Measurements from ENCODE around the gene DIAPH2.

The DIAPH2 gene

DNA sequence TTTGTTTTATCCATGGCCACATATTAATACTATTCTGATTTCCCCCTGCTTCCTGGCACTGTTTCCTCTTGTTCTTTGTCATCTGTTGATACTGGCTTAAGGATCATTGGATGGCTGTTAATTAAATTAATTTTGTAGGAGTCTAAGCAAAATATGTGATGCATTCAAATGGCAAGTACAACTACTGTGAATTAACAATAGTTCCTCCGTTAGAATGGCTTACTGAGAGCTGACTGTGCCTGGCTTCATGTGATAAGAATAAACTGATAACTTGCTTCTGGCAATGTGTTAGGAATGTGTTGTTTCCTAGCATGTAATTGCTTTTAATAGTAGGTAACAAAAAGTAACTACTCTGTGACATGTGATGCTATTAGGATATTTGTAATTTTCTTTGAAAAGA is 297.5 kb downstream of the DIAPH2 start:
- FAIRE-seq = no peak

DNA sequence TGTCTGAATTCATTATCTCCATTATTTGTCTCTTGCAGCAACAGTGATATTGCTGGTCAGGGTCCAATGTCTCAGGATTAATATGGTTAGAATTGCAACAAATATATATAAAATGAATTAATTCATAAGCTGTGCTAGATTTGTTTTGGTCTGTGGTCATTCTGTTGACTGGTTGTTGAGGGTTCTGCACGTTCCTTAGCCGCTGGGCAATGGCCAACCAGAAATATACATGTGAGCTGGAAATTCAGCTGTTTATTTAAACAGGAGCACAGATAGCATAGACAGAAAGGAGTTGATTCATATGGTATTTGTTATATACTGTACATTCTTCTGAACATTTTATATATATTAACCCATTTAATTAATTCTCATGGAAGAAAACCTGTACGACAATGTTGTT is 299.9 kb downstream of the DIAPH2 start:
- no peak for FAIRE-seq

DNA sequence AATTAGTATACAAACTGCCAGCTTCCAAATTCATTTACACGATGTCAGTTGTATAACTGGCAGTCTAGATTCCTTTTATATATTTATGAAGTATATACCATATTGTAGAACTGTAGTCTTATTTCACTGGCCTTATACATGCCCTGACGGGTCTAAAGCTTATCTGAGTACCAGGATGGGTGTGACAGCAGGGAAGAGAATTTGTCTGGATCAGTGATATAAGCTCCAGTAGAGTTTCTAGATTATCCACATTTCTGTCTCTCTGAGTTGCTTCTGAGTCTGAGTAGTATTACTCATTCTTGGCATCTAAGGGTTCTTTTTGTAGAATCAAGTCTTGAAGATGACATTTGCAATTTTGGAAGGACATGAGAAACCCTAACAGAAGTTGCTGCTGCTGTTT is 300.4 kb downstream of the DIAPH2 start:
- no peak for FAIRE-seq

DNA sequence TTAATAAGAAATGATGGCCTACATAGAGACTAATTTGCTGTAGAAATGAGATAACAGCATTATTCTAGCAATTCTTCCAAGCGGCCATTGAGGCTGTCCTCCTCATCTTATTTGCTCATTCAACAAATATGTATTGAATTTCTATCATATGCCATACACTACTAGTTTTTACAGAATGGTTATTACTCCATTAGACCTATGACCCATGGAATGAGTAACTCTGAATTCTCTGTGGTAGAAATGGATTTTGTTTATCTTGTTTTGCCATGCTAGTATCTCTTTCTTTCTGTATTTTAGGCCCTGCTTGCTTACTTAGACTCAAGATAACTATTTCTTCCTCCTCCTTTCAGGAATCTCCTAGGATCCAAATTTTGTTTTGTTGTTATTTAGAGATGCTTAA is 302.6 kb downstream of the DIAPH2 start:
- no peak for FAIRE-seq

DNA sequence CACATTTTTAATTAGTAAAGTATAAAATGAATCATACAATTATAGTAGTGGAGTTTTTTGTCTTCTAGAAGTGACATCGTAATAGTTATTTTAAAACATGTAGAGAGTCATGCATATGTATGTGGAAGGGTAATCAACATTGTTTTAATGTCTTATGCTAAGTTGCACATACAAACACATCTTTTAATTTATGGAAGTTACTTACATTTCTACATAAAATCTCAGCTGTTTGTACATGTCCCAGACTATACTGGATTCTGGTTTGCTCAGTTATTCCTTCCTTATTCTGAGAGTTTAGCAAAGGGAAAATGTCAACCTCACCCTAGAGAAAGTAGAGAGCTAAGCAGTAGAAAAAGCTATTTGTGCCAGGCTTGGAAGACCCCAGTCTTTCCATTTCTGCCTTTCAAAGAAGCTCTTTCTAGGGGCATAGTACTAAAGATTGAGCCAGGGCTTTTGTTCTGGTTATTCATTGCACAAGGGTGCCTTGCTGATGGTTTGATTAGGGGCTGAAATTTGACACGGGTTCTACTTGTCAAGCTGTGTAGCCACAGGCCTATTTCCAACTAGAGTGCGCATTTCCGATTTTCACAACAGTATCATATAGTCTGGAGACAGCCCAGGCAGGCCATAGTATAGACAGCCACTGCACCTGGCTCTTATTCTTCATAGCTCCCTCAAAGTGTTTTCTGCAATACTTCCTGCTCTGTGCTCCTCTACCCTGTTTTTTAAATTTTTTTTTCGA is 305.4 kb downstream of the DIAPH2 start:
- no peak for FAIRE-seq

DNA sequence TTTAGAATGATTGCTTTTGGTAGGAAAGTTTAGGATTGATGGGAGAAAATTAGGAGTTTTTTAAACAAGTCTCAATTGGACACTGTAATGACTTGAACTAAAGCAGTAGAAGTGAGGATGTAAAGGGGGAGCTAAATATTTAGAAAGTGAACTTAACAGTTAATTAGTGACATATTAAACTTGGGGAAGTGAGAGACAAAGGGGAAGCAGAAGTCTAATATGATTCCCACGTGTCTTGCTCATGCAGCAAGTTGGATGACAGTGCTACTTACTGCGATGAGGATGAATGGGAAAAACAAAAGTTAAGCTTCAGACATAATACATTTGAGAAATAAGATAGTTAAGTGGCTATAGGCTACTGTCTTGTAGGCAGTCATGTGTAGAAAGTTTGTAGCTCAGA is 309.5 kb downstream of the DIAPH2 start:
- FAIRE-seq = no peak

DNA sequence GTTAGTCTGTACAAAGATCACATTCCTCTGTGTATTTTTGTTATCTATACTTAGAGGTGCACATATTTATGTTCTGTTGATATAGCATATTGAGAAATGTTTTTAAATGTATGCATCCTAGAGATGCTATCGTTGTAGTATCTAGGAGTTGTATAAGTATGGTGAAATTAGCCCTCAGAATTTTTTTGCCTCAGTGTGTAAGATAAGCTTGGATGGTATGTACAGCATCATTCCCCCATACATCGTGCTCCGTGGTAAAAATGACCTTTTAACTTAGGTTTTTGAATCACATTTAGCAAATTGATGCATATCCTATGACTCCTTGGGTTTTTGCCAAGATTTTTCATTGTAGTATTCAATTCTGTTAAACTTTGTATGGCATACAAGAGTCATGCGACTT is 312.6 kb downstream of the DIAPH2 start:
- no peak for FAIRE-seq

DNA sequence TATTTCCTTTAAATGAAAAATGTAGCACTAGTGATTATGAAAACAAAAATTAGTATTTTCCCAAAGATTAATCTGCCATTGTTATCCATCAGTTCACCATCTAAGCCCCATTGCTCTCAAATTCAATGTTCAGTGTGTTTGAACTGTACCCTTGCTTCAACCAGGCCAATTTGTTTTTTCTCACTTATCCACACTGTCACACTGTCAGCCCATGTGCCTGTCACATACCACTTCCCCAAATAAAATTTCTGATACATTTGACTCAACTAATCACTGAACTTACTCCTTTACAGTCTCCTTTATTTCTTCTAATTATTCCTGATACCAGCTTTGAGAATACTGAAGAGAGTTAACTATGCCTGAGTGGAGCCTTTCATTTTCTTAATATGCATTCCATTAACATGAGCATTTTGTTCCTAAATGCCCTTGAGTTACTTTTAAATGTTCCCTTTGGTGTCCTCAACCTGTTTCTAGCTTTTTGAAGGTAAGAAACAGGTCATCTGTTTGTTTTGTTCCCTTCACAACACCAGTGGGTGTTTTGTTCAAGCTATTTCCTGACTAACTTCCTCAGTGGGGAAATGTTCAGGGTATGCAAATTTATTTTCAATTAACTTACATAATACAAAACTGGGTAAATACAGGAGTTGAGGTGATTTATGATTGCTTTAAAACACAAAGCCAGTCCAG is 316.2 kb downstream of the DIAPH2 start:
- no peak for FAIRE-seq

DNA sequence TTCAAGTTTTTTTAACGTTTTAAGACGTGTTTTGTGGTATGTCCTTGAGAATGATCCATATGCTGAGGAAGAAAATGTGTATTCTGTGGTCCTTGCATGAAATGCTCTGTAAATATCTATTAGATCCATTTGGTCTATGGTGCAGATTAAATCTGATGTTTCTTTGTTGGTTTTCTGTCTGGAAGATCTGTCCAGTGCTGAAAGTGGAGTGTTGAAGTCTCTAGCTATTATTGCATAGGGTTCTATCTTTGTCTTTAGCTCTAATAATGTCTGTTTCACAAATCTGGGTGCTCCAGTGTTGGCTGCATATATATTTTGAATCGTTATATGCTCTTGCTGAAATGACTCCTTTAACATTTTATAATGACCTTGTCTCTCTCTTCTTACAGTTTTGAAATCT is 321.5 kb downstream of the DIAPH2 start:
- no peak for FAIRE-seq

DNA sequence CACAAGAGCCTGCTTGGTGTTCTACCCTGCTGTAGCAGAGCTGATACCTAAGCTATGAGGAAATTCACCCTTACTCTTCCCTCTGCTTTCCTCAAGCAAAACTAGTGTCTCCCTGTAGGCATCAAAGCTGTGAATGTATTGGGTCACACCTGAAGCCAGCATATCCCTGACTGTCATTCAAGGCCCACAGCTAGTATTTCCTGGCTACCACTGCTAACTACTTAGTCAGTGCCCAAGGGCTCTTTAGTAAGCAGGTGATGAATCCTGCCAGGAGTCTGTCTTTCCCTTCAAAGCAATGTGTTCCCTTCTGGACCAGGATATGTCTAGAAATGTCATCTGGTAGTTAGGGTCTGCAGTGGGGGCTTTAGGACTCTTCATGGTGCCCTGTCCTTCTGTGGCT is 324.7 kb downstream of the DIAPH2 start:
- no peak for FAIRE-seq

DNA sequence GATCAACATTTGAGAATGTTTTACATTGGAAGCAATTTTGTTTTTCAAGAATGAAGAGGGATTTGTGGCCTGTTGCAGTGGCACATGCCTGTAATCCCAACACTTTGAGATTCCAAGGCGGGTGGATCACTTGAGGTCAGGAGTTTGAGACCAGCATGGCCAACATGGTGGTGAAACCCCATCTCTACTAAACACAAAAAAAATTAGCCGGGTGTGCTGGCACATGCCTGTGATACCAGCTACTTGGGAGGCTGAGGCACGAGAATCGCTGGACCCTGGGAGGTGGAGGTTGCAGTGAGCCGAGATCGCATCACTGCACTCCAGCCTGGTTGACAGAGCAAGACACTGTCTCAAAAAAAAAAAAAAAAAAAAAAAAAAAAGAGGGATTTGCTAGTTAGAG is 326.9 kb downstream of the DIAPH2 start:
- no peak for FAIRE-seq

DNA sequence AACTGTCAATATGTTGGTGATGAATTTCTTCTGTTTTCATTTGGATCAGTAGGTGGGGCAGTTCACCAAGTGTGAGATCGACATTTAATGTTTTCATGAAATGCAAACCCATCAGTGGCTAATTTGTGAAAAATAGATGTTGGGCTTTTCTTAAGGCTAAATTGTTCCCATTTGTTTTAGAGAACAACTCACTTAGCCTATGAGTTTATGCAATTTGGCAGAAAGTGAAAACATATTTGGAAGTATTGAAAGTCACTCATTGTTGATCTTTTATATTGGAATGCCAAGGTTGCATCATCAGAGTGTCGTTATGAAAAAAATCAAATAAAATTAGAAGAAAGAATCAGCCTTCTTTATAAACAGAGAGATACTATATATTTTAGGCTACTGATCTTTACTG is 331.5 kb downstream of the DIAPH2 start:
- FAIRE-seq = peak; percentile 55

DNA sequence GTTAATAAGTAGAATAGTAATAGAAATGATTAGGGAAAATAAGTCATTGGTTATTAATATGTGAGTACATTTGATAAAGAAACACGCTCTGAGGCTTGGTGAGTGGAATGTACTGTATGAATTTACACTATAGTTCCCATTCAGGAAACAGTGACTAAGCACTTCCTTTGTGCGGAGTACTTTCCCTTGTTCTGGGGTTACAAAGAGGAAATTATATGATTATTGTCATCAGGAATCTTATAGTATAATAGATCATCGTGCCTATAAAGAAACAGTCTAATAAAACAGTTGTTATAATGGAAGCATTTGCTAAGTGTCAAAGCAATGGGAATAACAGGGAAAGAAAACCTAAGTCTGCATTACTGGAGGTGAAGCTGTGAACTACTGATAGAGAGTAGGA is 337.0 kb downstream of the DIAPH2 start:
- FAIRE-seq = peak; percentile 94

DNA sequence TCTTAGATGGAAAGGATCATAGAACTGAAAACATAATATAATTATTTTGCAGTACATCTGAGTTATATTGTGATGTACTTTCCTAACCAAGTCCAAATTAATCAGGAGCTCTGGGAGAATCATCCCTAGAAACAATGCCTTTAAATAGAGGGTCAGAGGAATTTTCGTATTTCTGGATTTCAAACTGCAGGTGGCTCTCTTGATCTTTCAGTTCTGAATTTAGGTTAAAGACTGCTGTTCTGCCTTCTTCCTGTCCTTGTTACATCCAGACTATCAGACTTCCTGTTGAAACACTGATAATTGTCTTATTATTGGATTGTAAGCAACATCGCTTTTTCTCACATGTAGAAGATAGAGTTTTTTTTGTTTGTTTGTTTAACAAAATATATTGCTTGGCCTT is 341.8 kb downstream of the DIAPH2 start:
- no peak for FAIRE-seq

DNA sequence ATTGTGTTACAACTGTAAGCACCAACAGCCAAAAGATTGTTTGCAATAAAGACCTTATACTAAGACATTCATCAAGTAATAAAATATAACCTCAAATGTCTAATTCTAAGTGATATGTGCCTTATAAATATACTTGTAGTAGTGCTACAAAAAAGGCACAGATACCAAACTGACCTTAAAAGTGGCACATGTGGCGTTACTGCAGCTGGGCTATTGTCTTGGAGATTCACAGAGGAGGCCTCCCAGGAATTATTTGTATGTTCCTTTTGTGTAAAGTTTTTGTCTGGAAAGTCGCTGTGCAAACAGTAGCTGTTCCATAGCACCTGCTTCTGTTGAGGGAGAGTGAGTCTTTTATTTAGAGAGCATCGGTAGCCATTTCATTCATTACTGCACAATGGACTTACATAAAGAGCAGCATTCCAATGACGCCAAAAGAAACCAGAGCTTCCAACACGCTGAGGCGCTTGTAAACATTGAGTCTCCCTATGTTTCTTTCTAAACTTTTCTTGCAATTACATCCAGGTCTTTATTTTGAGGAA is 342.8 kb downstream of the DIAPH2 start:
- no peak for FAIRE-seq

DNA sequence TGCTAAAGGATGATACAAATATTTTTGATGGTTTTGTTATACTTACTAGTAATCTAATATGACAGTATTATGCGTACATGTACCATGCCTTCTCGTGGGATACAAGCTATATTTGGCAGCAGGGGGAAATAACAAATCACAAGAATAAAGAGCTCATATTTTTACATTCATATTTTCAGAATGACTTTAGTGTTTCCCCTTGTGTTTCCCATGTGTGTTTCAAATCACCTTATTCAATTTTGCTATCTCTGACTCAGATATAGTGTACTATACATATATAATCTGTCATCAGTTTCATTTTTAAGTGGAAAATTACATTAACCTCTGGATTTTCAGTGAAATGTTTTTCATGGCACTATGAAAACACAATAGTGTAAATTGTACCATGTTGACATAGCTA is 345.8 kb downstream of the DIAPH2 start:
- no peak for FAIRE-seq

DNA sequence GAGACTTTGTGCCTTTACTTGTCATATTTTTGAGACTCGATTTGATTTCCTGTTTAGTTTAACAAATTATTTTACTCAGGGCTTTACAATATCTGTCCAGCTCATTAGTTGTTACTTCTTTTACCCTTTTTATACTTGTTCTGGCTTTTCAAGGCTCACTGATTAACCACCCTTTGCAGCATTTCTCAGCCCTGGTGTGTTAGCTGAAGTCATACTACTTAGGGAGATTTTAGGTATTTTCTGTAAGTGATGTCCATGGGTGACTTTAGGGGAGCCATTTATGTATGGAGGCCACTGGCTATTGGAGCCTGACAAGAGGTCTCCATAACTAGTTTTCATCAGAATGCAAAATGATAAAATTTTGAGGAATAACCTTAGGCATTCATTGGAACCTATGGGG is 346.3 kb downstream of the DIAPH2 start:
- FAIRE-seq = peak; percentile 21

DNA sequence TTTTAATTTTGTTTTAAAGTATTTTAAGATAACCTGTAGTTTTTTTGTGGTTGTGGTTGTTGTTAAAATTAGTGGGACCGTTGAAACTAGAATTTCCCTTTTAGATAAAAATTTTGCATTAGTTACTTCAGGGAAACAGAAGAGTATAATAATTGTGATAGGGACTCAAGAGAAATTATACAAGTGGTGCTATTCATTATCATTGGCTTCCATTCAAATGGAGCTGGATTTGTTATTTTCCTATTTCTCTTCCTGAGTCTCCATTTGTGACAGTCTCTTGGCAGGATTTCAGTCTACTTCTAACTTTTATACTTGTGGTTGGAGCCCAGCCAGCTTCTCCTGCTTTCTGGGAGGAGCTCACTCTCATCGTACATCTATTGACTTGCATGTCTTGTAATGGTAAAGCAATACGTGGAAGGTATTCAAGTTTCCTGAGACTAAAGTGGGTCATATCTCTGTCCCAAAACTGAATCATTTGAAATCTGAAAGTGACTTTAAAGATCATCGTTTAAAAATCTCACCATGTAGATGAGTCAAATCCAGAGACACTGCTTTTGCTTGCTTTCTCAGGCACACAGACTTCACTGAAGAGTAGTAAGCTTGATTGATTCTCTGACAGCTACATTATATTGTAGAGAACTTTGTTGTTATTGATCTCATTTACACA is 354.9 kb downstream of the DIAPH2 start:
- FAIRE-seq = no peak

DNA sequence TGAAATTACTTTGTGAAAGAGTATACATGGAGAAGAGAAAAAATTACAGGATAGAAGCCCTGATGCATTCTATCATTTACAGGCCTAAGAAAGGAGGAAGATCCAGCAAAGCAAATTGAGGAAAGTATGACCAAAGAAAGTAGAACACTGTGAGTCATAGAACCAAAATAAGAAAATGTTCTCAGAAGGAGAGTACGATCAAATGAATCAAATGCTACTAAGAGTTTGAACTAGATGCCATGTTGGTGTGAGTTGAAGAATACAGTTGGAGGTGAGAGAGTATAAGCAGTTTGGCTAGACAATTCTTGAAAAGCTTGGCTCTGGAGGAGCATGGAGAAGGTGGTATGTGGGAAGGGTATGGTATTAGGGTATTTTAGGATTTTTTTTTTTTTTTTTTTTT is 360.8 kb downstream of the DIAPH2 start:
- no peak for FAIRE-seq

DNA sequence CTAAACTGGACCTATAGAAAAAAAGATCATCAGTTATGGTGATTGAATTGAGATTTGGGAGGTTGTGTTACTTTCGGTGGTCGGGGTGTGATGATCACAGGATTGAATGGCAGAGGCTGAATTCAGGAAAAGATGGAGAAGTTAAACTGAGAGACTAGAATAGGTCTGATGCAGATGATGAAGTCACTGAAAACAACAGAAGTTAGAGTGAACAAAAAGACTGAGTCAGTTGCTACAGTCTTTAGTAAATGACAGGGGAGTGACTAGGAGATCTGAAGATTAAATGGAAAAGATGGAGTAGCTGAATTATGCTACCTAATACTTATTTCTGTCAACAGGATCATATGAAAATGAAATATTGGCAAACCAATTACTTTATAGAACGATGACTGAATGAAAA is 362.2 kb downstream of the DIAPH2 start:
- FAIRE-seq = no peak

DNA sequence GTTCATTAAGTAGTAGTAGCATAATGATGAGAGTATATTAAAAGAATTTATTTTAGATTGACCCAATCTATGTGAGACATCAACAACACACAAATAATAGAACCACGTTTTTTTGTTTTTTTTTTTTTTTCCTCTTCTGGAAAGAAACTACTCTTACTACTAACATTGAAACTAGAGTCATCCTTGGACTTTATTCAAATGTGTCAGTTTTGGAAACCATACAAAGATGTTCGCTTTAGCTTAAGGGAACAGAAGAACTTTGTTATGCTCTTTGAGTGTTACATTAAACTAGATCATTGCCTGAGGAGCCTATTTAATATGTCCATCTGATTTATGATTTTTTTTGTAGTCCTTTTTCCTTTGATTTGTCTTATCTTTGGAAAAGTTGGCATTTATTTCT is 365.8 kb downstream of the DIAPH2 start:
- no peak for FAIRE-seq

DNA sequence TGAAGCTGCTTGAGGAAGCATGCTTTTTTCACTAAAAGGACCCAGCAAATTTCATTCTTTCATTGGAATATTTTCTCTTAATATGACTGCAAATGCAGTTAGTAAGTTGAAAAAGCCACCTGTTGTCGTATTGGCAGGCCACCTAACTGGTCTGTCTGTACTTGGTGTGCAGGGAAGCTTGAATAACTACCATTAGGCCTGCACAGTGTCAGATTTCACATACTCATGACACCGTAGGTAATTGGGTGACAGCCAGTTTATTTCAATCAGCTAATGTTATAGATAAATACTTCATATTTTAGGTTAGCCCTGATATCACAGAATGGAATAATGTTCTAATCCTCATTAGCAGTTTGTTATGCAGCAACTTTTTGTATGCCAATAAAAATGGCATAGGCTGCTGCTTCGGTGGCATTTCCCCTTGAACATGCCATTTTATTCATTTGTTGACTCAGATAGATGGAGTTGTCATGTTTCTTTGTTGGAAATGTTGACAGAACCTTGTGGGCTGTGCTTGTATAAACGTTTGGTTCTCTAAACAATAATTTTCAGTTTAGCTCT is 372.8 kb downstream of the DIAPH2 start:
- FAIRE-seq = no peak

DNA sequence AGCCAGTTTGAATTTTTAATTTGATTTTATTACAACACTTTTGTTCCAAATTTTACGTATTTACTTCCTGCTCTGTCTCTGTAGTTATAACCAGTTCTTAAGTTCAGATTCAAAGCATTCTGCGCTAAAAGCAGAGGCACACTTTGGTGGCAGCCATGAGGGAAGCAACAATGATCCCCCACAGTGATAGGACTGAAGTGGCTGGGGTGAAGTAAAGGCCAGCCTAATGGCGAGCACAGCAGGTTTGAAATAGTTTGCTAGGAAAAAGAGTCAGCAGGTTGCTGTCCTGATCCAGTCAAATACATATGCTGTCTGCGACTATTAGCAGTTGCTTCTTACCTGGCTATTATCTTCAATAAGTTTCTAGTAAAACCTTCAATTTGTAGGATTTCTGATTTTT is 375.4 kb downstream of the DIAPH2 start:
- no peak for FAIRE-seq

DNA sequence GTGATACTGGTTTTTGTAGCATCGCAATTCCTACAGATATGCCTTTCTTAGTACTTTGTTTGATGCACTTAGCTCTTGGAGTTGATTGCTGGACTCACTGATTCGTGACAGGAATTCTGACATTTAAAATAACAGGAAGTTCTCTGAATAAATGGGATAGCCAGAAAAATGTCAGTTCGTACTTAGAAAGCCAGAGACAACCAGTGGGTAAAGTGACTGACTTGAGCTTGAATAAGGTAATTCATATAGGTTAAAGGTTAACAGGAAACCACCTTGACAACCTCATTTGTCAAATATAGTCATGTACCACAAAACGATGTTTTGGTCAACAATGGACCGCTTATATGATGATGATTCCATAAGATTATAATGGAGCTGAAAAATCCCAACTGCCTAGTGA is 380.4 kb downstream of the DIAPH2 start:
- FAIRE-seq = no peak

Measured in colon (tissue), 2 donors.